DOHH2 (cell line): ENCODE data around the gene MAPK8IP1.

Experiments
- H3F3A ChIP-seq: fragments of 200-600 bp; sonication (generic), shearing (Covaris generic); 2 replicates; pipeline ENCODE4 v1.6.0; 2016; ENCODE audit warnings: antibody characterized with exemption, mild to moderate bottlenecking; ENCODE audit not compliant: control insufficient read depth, insufficient read depth
- H3K27ac ChIP-seq: fragments of 200-600 bp; sonication (generic); 2 replicates; pipeline ENCODE4 v1.5.1; 2014; ENCODE audit warnings: low read depth, mild to moderate bottlenecking, low read length, moderate library complexity
- H3K27me3 ChIP-seq: fragments of 200-600 bp; sonication (generic); 2 replicates; pipeline ENCODE4 v1.6.1; 2014; ENCODE audit warnings: mild to moderate bottlenecking, low read length, mixed read lengths; ENCODE audit not compliant: control insufficient read depth
- H3K36me3 ChIP-seq: fragments of 200-600 bp; sonication (generic); 2 replicates; pipeline ENCODE4 v1.6.1; 2014; ENCODE audit warnings: mild to moderate bottlenecking, low read length, moderate library complexity, mixed read lengths; ENCODE audit not compliant: control insufficient read depth
- H3K4me1 ChIP-seq: fragments of 200-600 bp; sonication (generic); 2 replicates; pipeline ENCODE4 v1.6.1; 2014; ENCODE audit warnings: mild to moderate bottlenecking, low read length, mixed read lengths; ENCODE audit not compliant: control insufficient read depth
- H3K4me2 ChIP-seq: fragments of 200-600 bp; sonication (generic); 2 replicates; pipeline ENCODE4 v1.6.0; 2014; ENCODE audit warnings: mild to moderate bottlenecking, low read length, moderate library complexity
- H3K4me3 ChIP-seq: fragments of 200-600 bp; sonication (generic); 2 replicates; pipeline ENCODE4 v1.5.1; 2014; ENCODE audit warnings: mild to moderate bottlenecking, low read length, mixed read lengths
- H3K79me2 ChIP-seq: fragments of 200-600 bp; sonication (generic); 2 replicates; pipeline ENCODE4 v1.6.1; 2014; ENCODE audit warnings: mild to moderate bottlenecking, low read length, mixed read lengths; ENCODE audit not compliant: control insufficient read depth
- H3K9me2 ChIP-seq: fragments of 200-600 bp; sonication (generic); replicated peaks from 2 replicates; pipeline ENCODE4 v1.6.1; 2014; ENCODE audit warnings: mild to moderate bottlenecking, low read length, mixed read lengths; ENCODE audit not compliant: control insufficient read depth
- H3K9me3 ChIP-seq: fragments of 200-600 bp; sonication (generic); 2 replicates; pipeline ENCODE4 v1.6.1; 2014; ENCODE audit warnings: antibody characterized with exemption, low read length, mixed read lengths; ENCODE audit not compliant: control insufficient read depth, insufficient read depth
- H4K20me1 ChIP-seq: fragments of 200-600 bp; sonication (generic); 2 replicates; pipeline ENCODE4 v1.6.0; 2014; ENCODE audit warnings: low read depth, mild to moderate bottlenecking, antibody characterized with exemption, low read length, moderate library complexity; ENCODE audit not compliant: control insufficient read depth, insufficient read depth
- EZH2phosphoT487 ChIP-seq: fragments of 200-600 bp; sonication (generic); IDR thresholded peaks from 2 replicates; pipeline ENCODE4 v1.6.1; 2017; ENCODE audit warnings: borderline replicate concordance, mild to moderate bottlenecking, antibody characterized with exemption, low read length, moderate library complexity, mixed read lengths
- TF ChIP-seq, protein P1 (sequence below): fragments of 200-600 bp; sonication (generic); IDR thresholded peaks from one replicate; pipeline ENCODE4 v1.5.1; 2014; ENCODE audit warnings: antibody characterized with exemption, mild to moderate bottlenecking, low read depth, low read length; ENCODE audit not compliant: poor library complexity, severe bottlenecking

Gene MAPK8IP1

GRCh38 chr11:45900916-45901617, 15.6 kb downstream of the MAPK8IP1 start:
- peaks cover 37% of the 10 kb centered on the region for H3K27me3 ChIP-seq
- no peak overlapping the region for H3K4me3 ChIP-seq
- H3K36me3 ChIP-seq: no peaks in the 10 kb centered on the region
- no peaks in the 10 kb centered on the region for H3K9me2 ChIP-seq
- no peaks in the 10 kb centered on the region for H3K79me2 ChIP-seq
- H3K9me3 ChIP-seq: no peaks in the 10 kb centered on the region
- no peaks in the 10 kb centered on the region for H4K20me1 ChIP-seq
- H3K4me2 ChIP-seq: no peak overlapping the region
- TF ChIP-seq EZH2phosphoT487: no peak
- TF ChIP-seq, protein P1, sequence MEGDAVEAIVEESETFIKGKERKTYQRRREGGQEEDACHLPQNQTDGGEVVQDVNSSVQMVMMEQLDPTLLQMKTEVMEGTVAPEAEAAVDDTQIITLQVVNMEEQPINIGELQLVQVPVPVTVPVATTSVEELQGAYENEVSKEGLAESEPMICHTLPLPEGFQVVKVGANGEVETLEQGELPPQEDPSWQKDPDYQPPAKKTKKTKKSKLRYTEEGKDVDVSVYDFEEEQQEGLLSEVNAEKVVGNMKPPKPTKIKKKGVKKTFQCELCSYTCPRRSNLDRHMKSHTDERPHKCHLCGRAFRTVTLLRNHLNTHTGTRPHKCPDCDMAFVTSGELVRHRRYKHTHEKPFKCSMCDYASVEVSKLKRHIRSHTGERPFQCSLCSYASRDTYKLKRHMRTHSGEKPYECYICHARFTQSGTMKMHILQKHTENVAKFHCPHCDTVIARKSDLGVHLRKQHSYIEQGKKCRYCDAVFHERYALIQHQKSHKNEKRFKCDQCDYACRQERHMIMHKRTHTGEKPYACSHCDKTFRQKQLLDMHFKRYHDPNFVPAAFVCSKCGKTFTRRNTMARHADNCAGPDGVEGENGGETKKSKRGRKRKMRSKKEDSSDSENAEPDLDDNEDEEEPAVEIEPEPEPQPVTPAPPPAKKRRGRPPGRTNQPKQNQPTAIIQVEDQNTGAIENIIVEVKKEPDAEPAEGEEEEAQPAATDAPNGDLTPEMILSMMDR: no peak
- H3K4me1 ChIP-seq: peaks cover 14% of the 10 kb centered on the region
- no peak overlapping the region for H3K27ac ChIP-seq
- H3F3A ChIP-seq: no peaks in the 10 kb centered on the region

- no peak overlapping the region for H3K27ac ChIP-seq
- no peak overlapping the region for H3K4me3 ChIP-seq
- H3F3A ChIP-seq: no peaks in the 10 kb centered on the region
- peaks cover 37% of the 10 kb centered on the region for H3K27me3 ChIP-seq
- H3K9me2 ChIP-seq: no peaks in the 10 kb centered on the region
- no peak overlapping the region for H3K4me2 ChIP-seq
- no peaks in the 10 kb centered on the region for H3K36me3 ChIP-seq
- H3K79me2 ChIP-seq: no peaks in the 10 kb centered on the region
- no peaks in the 10 kb centered on the region for H3K9me3 ChIP-seq
- H3K4me1 ChIP-seq: peaks cover 18% of the 10 kb centered on the region
- TF ChIP-seq, protein P1: no peak
- no peak for TF ChIP-seq EZH2phosphoT487
- no peaks in the 10 kb centered on the region for H4K20me1 ChIP-seq
Observed at GRCh38 chr11:45901626-45902025, 16.2 kb downstream of the MAPK8IP1 start.

- Histone ChIP-seq H3K9me3 (no peaks in the 10 kb centered on the region), H3K27ac (no peak overlapping the region), H3K4me3 (no peak overlapping the region), H3K4me1 (peaks cover 18% of the 10 kb centered on the region), H3K9me2 (no peaks in the 10 kb centered on the region), H3K4me2 (no peak overlapping the region), H3K79me2 (no peaks in the 10 kb centered on the region), H3K27me3 (peaks cover 36% of the 10 kb centered on the region), H4K20me1 (no peaks in the 10 kb centered on the region), H3F3A (no peaks in the 10 kb centered on the region), H3K36me3 (no peaks in the 10 kb centered on the region)
- no peak for TF ChIP-seq EZH2phosphoT487
- TF ChIP-seq, protein P1: no peak
Observed at GRCh38 chr11:45902452-45903380, 17.3 kb downstream of the MAPK8IP1 start.
